ENCODE measurements around the gene ZBTB20. TPM values are rescaled to one million over a fixed set of nuclear protein-coding genes. Genes with fewer than 3 reads are reported as not detected.

ZBTB20 gene
- total RNA-seq, 1 donor from 2014 or later, result 11.2 TPM

DNA sequence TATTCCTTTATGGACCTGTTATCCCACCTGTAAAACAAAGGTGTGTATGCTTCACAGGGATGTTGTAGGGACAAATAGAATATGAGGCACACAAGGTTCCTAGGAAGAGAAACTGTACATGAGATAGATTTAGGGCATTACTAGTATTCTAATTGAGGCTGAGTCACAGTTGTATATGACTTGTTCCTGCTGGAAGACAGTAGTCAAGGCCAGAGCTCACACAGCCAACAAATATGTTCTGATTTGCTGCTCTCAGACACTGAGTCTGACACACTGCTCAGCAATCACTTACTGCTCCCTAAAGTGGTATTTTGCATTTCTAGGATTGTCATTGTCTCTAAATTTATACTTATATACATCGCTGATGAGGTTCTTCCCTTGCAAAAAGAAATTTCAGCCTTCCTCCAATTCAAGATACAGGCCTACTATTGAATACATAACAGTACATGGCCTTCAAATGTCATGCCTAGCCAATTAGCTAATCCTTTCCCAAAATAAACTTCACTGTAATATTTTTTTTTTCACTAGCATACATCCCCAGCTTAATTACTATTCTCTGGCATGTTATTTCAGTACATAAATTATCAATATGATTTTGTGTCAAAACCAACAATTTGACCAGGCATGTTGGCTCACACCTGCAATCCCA lies 783.4 kb downstream of the ZBTB20 start:
- no peak for TF ChIP-seq CTCF (conservative IDR thresholded peaks at IDR 0.05; ENCODE audit: low read depth, low read length)
- H3K4me3 ChIP-seq (ENCODE audit: low read depth, low read length), result no peak overlapping the region
- no peak for DNase-seq (ENCODE audit: low read depth)

DNA sequence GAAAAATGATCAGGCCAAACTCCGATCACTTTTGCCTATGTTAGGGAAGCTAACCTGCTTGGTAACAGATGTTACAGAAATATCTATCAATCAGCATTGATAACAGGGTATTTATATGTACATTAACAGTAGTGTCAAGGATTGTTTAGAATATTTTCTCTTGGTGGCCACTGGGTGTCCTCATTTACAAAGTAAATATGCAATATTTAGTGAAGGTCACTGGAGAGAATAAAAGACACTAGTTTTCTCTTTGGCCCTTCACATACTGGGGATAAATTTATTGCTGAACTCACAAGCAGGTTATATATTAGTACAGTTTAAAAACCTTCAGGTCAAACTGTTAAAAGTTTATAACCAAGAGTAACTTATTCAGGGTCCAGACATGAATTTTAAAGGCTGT lies 784.3 kb downstream of the ZBTB20 start:
- no peak for DNase-seq (ENCODE audit: low read depth)
- H3K4me3 ChIP-seq (ENCODE audit: low read depth, low read length), result no peak overlapping the region
- peak; percentile 43 for TF ChIP-seq CTCF (conservative IDR thresholded peaks at IDR 0.05; ENCODE audit: low read depth, low read length)

- no peak overlapping the region for H3K4me3 ChIP-seq (ENCODE audit: low read depth, low read length)
- no peak for TF ChIP-seq CTCF (conservative IDR thresholded peaks at IDR 0.05; ENCODE audit: low read depth, low read length)
- DNase-seq (ENCODE audit: low read depth), result no peak
These were observed 785.7 kb downstream of the ZBTB20 start for GRCh38 chr3:114361391-114361790.

DNA sequence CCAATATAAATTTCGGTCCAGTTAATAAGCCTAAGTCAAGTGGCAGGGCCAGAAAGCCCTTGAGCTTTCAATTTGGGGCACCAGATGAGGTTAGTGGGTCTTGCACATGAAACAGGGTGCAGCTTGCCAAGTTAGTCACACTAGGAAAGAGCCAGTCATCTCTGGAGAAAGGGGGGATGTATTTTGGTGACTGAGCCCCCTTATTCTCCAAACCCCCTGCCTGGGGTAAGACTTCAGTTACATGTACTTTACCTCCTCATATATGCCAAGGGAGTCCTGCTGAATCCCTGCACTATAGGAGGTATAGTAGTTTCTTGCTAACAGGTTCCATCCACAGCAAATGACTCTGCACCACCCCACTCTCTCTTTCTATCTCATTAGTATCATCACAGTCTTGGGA lies 790.6 kb downstream of the ZBTB20 start:
- no peak for DNase-seq (ENCODE audit: low read depth)
- no peak for TF ChIP-seq CTCF (conservative IDR thresholded peaks at IDR 0.05; ENCODE audit: low read depth, low read length)
- H3K4me3 ChIP-seq (ENCODE audit: low read depth, low read length), result no peak overlapping the region

DNA sequence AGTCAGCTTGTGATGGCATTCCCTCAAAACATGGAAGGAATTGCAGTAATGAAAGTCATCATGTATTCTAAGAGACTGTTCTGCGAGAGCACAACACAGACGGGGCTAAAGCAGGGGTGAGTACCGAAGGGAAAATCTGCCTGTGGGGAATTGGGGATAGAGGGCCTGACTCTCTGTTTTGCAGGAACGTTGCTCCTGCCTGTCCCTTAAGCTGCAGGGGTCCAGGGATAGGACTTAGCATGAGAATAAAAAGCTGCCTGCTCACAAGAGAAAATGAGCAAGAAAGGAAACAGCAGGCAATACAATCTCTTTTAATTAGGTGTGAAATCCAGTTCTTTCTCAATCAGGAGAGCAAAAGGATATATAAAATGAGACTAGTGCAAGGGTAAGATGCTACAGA lies 791.0 kb downstream of the ZBTB20 start:
- no peak overlapping the region for H3K4me3 ChIP-seq (ENCODE audit: low read depth, low read length)
- TF ChIP-seq CTCF (conservative IDR thresholded peaks at IDR 0.05; ENCODE audit: low read depth, low read length), result no peak
- no peak for DNase-seq (ENCODE audit: low read depth)

DNA sequence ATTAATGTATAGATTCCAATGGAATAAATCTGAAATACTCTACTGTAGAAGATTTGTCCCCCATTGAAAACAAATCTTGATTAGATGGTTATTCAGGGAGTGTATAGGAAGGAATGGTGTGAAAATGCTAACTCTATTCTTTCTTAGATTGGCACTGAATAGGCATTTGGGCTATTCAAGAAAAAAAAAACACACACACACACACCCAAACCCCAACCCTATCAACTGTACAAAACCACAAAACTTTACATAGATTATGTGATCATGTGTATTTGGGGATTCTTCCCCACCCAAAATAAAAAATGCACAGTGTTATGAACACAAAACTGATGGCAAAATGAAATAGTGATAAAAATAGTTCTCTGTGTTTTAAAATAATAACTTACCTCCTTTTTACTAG lies 791.4 kb downstream of the ZBTB20 start:
- no peak overlapping the region for H3K4me3 ChIP-seq (ENCODE audit: low read depth, low read length)
- no peak for TF ChIP-seq CTCF (conservative IDR thresholded peaks at IDR 0.05; ENCODE audit: low read depth, low read length)
- DNase-seq (ENCODE audit: low read depth), result no peak

DNA sequence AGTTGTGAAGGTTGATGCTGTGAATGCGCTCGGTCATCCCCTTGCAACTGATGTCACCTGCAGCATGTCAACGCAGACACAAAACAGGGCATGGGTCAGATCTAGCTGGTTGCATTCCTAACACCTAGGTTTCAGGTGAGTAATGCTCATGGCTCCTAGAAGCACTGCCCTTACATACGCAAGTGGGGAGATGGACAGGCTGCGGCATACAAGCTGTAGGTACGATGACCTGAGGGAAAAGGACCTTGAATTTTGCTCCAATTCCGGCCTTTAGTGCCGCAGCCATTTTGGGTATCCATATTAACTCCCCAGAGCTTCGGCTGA lies 795.3 kb downstream of the ZBTB20 start:
- no peak for TF ChIP-seq CTCF (conservative IDR thresholded peaks at IDR 0.05; ENCODE audit: low read depth, low read length)
- DNase-seq (ENCODE audit: low read depth), result no peak
- H3K4me3 ChIP-seq (ENCODE audit: low read depth, low read length), result no peak overlapping the region
